ENCODE data around the gene SWAP70.

DNA sequence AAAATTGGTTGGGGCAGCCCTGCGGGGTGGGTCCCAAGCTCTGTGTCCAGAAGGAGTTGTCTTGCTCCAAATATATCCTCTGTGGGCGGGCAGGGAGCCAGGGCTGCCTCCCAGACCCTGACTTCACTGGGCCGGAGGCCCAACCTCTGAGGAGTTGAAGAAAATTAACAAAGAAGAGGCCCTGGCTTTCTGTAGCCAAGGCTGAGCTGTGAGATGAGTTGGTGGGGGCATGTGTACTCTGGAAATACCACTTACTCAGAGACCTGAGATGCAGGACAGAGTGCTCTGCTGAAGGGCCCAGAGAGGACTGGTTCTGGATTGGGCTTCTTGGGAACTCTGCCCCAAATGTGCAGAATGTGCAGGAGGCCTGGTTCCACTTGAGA, 96.3 kb downstream of the SWAP70 start:
- TF ChIP-seq, protein P1, sequence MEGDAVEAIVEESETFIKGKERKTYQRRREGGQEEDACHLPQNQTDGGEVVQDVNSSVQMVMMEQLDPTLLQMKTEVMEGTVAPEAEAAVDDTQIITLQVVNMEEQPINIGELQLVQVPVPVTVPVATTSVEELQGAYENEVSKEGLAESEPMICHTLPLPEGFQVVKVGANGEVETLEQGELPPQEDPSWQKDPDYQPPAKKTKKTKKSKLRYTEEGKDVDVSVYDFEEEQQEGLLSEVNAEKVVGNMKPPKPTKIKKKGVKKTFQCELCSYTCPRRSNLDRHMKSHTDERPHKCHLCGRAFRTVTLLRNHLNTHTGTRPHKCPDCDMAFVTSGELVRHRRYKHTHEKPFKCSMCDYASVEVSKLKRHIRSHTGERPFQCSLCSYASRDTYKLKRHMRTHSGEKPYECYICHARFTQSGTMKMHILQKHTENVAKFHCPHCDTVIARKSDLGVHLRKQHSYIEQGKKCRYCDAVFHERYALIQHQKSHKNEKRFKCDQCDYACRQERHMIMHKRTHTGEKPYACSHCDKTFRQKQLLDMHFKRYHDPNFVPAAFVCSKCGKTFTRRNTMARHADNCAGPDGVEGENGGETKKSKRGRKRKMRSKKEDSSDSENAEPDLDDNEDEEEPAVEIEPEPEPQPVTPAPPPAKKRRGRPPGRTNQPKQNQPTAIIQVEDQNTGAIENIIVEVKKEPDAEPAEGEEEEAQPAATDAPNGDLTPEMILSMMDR (conservative IDR thresholded peaks at IDR 0.05; ENCODE audit: low read depth, low read length), result no peak
- no peak for TF ChIP-seq EZH2 (IDR thresholded peaks at IDR 0.05; ENCODE audit: borderline replicate concordance, low read depth, low read length, poor library complexity, severe bottlenecking)
